Measurements from ENCODE around the gene JPT2.
"Not testable (repeated sequence)": the region's sequence is repeated elsewhere in the genome, so short reads cannot be mapped to it uniquely, and the experiment has no call there.

The JPT2 gene

DNA sequence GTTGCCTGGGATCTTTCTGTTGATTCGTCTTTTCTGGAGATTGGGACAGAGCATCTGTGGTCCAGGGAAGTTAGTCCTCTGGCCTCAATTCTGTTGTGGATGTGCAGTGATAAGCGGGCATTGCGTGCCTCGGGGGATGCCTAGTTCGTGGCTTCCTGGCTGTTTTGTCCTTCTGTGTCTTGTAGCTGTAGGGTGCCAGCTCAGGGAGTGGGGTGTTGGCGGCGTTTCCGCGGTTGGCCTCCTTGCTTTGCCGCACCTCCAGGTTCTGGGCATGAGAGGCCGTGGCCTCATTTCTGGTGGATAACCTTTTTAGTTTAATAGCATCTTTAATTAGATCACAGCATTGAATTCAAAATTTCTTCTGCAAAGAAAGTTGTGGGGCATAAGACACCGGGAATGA lies 1.4 kb upstream of the JPT2 start:
- DNase-seq (ENCODE audit: low spot score), result no peak

DNA sequence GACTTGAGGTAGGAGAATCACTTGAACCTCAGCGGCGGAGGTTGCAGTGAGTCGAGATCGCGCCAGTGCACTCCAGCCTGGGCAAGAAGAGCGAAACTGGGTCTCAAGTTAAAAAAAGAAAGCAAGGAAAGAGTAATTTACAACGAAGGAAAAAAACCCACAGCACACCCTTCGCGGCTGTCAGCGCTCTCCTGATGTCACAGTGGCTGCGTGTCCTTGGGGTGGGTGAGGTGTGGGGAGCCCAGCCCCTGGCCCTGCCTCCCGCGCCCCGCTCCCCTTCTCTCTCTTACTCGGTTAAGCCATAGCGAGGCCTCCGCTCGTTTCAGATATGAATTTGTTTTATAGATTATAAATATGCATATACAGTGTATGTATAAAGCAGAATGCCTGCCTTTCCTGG lies 740 bp upstream of the JPT2 start:
- DNase-seq (ENCODE audit: low spot score), result no peak

DNA sequence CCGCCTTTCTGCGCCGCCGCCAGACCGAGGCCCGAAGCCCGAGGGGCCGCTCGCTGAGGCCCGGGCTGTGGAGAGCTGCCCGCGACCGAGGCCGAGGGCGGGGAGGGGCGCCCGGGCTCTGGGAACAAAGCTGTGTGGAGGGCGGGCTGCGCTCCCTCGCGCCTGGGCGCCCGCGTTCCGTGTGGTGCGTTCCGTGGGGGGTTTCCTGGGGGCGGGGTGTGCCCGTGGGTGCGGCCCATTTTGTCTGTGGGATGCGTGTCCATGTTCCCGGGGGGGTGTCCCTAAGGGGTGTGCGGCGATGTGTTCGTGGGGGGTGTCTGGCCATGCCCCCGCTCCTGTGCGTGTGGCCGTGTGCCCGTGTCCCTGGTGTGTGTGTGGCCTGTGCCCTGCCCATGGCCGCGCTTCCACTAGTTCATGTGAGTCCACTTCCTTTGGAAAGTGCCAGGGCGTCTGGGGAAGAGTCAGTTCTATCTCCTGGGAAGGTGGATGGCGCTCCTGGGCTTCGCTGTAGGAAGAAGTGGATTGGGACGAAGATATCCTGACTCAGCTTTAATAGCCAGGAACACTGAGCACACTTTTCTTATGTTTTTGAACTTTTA lies 520 bp downstream of the JPT2 start:
- DNase-seq (ENCODE audit: low spot score), result peak; percentile 30

DNA sequence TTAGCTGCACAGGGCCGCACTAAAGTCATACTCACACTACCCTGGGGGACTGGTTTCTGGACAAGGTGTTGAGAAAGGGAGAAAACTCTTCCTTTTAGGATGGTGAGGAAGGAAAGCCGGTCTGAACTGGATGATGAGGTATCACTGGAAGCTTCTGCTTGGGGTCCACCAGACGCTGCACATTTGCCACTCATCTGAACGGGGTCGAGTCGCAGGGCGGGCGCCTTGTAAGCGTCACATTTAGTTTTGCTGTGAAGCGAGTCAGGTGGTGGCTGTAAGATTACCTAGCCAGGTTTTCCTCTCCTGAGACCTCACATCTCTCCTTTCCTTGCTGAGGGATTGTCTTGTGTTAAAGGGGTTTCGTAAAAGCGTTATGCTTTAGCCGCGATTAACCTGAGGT lies 2.3 kb downstream of the JPT2 start:
- DNase-seq (ENCODE audit: low spot score), result no peak

DNA sequence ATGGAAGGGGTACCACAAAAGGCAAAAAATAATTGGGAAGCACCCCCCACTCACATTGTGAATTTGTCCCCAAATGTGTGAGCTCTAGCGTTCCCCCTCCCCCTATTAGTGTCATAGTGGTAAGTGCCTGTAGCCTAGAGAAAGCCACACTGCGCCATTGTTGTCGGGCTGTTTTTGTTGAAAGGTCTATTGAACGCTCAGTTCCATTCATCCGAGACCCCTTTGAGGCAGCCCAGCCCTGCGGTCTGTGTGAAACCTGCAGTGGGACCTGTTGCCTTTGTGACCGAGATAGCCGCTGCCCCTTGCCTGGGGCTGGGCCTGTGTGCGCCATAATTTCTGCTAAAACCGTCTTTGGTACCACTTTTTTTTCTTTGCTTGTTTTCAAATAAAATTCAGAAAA lies 3.0 kb downstream of the JPT2 start:
- no peak for DNase-seq (ENCODE audit: low spot score)

DNA sequence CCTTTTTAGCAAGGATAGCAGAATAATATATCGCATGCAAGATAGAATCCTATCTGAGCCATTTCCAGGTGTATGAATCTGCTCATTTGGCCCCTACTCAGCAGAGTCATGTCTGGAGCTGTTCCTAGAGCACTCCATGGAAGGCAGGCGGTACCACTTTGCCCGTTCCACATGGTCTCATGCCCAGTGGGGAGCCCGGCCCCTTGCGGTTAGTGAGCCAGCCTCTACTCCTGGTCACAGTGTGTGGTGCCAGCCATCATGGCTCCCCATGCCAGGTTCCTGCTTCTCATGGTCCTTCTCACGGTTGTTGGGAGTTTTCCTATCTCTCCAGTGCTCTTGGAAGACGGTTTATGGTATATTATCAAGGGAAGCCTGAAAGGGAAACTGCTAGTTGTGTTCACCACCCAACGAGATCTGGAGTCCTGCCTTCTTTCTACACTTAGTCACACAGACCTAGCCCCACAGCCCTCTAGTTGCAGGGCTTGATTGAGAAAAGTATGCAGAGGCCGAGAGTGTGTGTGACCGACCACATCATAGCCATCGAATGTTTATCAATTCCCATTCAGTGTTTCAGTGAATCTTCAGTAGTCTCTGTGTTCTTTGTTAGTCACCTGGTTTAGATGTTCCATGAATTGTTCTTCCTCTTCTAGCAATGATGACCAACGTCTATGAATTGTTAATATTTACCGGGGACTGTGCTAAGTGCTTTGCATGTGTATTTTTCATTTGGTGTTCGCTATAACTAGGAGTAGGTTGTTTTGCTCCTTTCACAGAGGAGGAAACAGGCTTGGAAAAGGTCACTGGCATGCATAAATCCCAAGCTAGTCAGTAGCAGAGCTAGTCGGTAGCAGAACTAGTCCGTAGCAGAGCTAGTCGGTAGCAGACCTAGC lies 9.6 kb downstream of the JPT2 start:
- DNase-seq (ENCODE audit: low spot score), result no peak

DNA sequence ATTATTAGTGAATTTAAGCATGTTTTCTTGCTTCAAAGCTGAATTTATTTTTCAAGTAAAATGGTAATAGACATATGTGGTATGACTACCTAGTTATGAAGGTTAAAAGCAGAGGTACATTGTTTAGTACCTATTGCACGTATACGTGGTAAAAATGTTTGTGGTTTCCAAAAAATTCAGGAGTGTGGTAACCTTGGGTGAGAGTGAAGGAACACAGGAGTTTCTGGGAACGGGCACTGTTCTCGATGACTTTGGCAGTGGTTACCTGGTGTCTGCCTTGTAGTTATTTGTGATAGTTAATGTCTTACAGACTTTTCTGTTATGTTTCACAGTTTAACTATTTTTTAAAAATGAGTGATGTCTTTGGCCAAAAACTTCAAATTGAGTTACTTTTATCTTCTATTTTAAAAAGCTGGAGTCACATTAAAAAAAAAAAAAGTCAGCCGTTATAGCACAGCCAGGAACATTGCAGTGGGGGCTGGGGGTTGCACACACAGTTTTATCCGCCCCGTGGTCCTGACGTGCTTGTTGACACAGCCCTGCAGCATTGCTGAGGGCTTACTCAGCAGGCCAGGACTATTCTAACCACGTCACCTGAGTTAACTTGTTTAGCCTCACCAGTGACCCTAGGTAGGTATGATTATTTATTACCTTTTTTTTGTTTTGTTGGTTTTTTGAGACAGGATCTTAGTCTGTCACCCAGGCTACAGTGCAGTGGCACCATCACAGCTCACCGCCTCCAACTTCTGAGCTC lies 10.9 kb downstream of the JPT2 start:
- no peak for DNase-seq (ENCODE audit: low spot score)

DNA sequence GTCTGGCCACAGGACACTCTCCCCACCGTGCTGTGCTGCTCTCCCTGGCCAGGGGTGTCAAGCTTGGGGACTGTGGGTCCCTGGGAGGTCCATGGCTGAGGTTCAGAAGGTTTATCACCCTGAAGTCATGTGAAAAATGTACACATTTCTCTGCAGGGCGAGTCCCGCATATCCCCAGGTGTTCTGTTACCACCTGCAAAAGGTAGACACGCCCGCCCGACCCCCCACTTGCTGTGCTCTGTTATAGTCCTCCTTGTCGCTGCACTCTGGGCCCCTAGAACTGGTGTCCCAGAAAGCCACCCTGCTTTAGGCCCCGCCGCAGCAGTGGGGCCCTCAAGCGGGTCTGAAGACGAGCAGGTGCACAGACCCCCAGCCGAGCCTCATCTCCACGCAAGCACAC lies 11.8 kb downstream of the JPT2 start:
- no peak for DNase-seq (ENCODE audit: low spot score)

DNA sequence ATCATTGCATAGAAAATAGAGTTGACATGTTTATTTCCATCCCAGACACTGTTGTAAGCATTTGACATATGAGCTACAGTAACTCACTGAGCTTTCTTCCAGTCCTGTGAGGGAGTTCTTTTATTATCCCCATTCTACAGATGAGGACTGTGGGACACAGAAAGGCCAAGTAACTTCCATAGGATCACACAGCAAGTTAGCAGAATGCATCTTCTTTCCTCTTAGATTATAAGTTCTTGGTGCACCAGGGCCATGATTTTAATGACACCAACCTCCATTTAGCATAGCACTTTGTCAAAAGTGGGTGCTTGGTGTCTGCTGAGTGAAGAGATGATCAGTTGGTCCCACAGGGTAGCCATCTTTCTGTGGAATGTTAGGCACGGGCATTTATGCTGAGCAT lies 12.7 kb downstream of the JPT2 start:
- DNase-seq (ENCODE audit: low spot score), result no peak

DNA sequence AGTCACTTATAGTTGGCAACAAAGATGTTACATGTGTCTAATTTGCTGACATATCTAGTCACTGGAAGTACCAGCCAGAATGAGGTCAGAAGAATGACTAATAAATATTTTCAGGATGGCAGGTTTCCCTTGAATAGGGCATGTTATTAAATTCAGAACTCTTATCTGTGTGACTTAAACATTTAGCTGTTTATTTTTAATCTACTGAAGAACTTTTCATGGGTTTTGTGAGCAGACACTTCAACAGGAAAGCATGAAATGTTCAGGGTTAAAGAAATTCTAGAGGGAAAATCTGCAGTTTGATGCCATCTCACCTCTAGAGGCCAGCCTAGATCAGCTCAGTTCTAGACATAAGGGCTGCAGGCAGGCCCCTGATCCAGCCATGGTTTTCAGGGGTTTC lies 13.2 kb downstream of the JPT2 start:
- DNase-seq (ENCODE audit: low spot score), result no peak

DNA sequence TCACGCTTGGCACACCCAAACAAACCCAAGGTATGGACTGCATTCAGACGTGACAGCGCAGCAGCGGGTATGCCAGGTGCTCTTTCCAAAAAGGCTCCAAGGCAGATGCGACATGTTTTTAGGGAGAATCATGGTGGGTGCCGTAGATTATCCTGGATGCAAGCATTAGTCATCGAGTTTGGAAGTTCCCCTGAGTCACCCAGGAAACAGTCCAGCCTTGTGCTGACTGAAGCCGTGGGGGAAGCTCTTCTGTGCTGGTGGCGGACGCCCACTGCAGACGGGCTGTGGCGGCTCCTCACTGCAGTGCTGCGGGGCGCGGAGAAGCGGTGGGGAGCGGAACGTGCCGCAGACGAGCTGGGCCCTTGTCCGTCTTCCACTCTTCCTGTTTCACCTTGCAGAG lies 13.9 kb downstream of the JPT2 start:
- DNase-seq (ENCODE audit: low spot score), result no peak

DNA sequence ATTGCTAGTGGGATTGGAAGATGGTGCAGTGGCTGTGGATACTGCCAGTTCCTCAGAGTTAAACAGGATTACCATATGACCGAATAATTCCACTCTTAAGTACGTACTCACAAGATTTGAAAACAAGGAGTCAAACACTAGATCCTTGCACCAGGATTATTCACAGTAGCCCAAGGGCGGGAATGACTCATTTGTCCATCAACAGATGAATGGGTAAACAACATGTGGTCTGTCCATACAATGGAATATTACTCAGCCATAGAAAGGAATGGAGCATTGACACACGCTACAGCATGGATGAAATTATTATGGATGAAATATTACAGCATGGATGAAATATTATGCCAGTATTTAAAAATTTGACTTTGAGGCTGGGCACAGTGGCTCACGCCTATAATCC lies 18.8 kb downstream of the JPT2 start:
- no peak for DNase-seq (ENCODE audit: low spot score)

DNA sequence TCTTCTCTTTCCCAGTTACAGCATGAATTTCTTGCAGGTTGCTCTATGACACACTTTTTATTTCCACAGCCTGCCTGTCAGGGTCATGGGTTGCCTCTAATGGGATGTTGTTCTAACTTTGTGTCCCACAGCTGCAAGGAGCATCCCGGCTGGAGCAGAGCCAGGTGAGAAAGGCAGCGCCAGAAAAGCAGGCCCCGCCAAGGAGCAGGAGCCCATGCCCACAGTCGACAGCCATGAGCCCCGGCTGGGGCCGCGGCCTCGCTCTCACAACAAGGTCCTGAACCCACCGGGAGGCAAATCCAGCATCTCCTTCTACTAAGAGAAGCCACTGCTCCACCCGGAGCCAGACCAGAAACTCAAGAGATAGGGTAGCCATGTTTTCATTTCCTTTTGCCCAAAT lies 20.6 kb downstream of the JPT2 start:
- no peak for DNase-seq (ENCODE audit: low spot score)

DNA sequence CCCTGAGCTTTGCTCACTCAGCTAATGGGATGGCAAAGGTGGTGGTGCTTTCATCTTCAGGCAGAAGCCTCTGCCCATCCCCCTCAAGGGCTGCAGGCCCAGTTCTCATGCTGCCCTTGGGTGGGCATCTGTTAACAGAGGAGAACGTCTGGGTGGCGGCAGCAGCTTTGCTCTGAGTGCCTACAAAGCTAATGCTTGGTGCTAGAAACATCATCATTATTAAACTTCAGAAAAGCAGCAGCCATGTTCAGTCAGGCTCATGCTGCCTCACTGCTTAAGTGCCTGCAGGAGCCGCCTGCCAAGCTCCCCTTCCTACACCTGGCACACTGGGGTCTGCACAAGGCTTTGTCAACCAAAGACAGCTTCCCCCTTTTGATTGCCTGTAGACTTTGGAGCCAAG lies 22.2 kb downstream of the JPT2 start:
- no peak for DNase-seq (ENCODE audit: low spot score)

DNA sequence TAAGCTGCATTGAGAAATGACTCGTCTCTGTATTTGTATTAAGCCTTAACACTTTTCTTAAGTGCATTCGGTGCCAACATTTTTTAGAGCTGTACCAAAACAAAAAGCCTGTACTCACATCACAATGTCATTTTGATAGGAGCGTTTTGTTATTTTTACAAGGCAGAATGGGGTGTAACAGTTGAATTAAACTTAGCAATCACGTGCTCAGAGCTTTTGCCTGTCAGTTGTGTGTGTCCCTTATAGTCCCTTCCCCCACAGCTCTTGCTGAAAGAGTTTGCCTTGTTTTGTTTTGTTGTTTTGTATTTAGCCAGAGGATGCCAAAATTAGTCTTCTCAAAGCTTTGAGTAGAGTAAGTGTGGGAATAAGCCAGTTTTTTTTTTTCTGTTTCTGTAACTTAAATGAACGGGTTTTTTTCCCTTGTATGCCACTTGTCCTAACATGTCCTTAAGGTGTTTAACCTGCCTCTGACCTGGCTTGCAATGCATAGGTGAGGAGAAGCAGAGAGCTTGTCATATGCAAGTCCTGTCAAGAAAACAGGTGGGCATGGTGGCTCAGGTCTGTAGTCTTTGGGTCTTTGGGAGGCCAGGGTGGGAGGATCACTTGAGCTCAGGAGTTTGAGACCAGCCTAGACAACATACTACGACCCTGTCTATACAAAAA lies 23.3 kb downstream of the JPT2 start:
- DNase-seq (ENCODE audit: low spot score), result no peak

DNA sequence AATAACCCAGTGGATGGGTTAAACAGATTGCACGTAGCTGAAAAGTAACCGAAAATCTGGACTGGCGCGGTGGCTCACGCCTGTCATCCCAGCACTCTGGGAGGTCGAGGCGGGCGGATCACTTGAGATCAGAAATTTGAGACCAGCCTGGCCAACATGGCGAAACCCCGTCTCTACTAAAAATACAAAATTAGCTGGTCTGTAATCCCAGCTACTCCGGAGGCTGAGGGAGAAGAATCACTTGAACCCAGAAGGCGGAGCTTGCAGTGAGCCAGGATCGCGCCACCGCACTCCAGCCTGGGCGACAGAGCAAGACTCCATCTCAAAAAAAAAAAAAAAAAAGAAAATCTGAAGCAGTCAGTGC lies 27.2 kb downstream of the JPT2 start:
- not testable (repeated sequence) for DNase-seq (ENCODE audit: low spot score)

DNA sequence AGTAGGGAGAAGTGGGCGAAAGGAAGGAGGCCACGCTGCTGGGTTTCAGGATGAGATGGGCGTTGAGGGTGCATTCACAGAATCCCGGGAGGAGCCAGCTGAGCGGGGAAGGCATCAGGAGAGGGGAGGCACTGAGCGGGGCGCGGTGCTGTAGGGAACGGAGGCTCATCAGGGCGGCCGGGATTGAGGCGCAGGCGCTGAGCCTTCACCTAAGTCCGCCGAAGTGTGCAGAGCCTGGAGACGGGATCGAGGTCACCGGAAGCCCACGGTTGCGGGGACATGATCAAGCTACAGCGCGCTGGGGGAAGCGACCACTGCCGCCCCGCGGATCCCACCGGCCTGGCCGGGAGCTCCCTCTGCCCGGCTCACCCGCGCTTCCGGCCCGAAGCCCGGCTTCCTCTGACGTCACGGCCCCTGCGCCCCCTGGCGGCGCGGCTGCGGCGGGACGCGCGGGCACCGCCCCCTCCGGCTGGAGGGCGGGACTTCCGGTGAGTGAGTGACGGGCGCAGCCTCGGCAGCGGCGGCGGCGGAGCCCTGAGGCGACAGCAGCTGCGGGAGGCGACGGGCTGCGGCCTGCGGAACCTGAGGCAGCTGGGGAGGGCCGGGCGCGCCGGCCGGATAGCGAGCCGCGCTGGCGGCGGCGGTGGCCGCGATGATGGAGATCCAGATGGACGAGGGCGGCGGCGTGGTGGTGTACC lies 27.8 kb downstream of the JPT2 start, which contains the start of gene MAPK8IP3:
TSS of gene MAPK8IP3 (plus strand) at position 508 of the 698 bp plus-strand sequence. CDS start at position 653, 145 bp downstream.
- DNase-seq (ENCODE audit: low spot score), result peak; percentile 94

DNA sequence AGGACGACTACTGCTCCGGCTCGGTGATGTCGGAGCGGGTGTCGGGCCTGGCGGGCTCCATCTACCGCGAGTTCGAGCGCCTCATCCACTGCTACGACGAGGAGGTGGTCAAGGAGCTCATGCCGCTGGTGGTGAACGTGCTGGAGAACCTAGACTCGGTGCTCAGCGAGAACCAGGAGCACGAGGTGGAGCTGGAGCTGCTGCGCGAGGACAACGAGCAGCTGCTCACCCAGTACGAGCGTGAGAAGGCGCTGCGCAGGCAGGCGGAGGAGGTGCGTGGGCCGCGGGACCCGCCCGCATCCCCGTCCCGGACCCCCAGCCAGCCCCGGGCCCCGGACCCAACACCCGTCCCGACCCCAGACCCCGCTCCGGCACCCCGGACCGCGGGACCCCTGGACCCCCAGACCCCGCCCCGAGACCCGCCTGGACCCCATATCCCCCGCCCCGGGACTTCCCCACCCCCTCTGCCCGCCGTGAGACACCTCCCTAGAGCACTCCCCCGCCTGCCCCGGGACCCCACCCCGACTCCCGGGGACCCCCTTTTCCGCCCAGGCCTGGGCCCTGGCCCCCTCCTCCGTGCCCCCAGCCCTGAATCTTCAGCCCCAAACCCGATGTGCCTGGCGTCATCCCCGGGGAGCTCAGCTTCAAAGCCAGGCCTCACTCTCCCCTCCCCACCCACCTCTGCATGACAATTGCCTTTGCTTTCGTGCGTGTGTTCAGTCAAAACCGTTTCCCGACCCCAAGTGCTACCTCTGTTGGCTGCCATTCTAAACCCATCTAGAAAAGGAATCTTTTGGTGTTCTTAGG lies 28.5 kb downstream of the JPT2 start:
- peak; percentile 34 for DNase-seq (ENCODE audit: low spot score)

DNA sequence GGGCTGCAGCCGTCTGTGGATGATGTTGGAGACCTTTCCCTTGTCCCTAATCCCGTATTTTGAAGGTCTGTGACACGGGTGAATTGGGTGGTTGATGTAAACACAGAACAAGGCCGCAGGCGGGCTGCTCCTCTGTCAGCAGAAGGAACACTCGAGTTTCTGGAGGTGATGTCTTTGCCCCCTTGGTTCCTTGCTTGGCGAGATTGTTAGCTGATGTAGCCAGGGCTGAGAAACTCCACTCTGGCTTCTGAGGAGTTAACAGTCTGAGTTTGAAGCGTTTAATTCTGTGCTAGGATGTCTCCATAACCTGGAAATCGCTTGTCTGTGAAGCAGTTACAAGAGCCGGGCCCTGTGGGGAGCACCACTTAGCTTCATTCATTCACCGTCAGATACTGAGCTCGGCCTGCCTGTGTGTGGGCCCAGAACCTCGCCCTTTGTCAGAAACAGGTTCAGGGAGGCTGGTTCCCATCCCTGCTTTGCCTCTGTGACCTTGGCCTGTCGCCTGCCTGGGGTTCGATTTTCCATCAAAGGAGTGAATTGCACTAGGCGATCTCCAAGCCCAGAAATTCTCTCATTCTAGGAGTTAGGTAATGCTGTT lies 29.2 kb downstream of the JPT2 start:
- DNase-seq (ENCODE audit: low spot score), result no peak

DNA sequence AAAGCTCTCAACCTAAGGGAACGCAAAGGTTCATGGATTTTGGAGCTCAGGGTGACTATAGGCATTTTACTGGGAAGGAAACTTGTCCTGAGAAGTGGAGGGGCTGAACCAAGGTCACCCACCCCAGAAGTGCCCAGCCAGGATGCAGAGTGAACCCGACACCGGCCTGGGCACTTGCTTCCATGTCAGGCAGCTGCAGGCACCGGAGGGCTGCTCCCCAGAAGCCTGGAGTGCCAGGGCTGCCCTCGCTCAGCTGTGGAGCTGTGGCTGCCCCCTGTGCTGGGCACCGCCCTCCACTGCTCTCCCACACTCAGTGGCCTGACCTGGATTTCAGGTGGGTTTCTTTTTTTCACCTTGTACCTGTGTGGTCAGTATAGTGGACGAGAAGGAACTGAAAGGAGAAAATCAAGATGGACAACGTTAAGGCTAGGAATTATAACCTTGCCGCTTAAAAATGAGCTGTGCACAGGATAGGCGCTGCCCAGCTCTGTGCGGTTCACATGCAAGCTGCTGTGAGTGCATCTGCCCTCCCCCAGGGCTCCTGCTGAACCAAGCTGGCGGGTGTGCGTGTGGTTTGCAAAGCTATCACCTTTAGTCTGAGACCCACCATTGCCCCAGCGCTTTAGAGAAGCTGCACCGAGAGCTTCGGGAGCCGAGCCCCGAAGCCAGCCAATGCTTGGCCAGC lies 30.1 kb downstream of the JPT2 start:
- DNase-seq (ENCODE audit: low spot score), result no peak
